ENCODE data around the gene SCN7A. TPM values are rescaled to one million over a fixed set of nuclear protein-coding genes. Genes with fewer than 3 reads are reported as not detected.

Gene SCN7A
- total and polyA plus RNA-seq, 7 donors: 0.23 to 216 (median 107) TPM

GRCh38 chr2:166516712-166517303 lies 22.8 kb upstream of the SCN7A start:
- Histone ChIP-seq H3K4me1 (peaks cover 0 to 65% (median 15%) of the 10 kb centered on the region in 4 donors), H3K36me3 (no peaks in the 10 kb centered on the region), H3K27me3 (no peaks in the 10 kb centered on the region), H3K4me3 (no peak overlapping the region), H3K9me3 (no peaks in the 10 kb centered on the region), H3K27ac (no peak overlapping the region)
- DNase-seq: no peak
- 4 to 9% methylated on average over 2 of the region's 2 CpGs for WGBS, 2 donors
- intact Hi-C loops (cut with DNase I): loop anchor here (1.0 to 10.0 kb wide), 5 partner anchors 100 to 562 kb away; partner anchors contain the start of gene TTC21B
- peak; percentile 47 to 69 (median 60) for TF ChIP-seq CTCF (IDR thresholded peaks at IDR 0.05)
- no peak for TF ChIP-seq POLR2AphosphoS5 (IDR thresholded peaks at IDR 0.05)
- TF ChIP-seq POLR2A (IDR thresholded peaks at IDR 0.05): no peak

GRCh38 chr2:166513952-166514351 lies 19.9 kb upstream of the SCN7A start:
- peaks cover 0 to 44% (median 3%) of the 10 kb centered on the region in 4 donors for H3K4me1 ChIP-seq
- H3K9me3 ChIP-seq: no peaks in the 10 kb centered on the region
- H3K27ac ChIP-seq: no peak overlapping the region
- DNase-seq: no peak
- no peaks in the 10 kb centered on the region for H3K27me3 ChIP-seq
- no peak overlapping the region for H3K4me3 ChIP-seq
- TF ChIP-seq POLR2A (IDR thresholded peaks at IDR 0.05) (no peak), POLR2AphosphoS5 (IDR thresholded peaks at IDR 0.05) (no peak)
- intact Hi-C loops (cut with DNase I): loop anchor here (10.0 kb wide), 1 partner anchor 559 kb away; the partner anchor contains the start of gene TTC21B
- 18 to 78% methylated on average over 1 of the region's 1 CpG for WGBS, 2 donors
- H3K36me3 ChIP-seq: no peaks in the 10 kb centered on the region

GRCh38 chr2:166499281-166499680 lies 5.2 kb upstream of the SCN7A start:
- Histone ChIP-seq H3K9me3 (no peaks in the 10 kb centered on the region), H3K4me1 (peaks cover 0 to 57% (median 13%) of the 10 kb centered on the region in 4 donors), H3K27ac (peak overlapping the region in 1 of 4 donors; percentile 26), H3K36me3 (no peaks in the 10 kb centered on the region), H3K27me3 (no peaks in the 10 kb centered on the region), H3K4me3 (no peak overlapping the region)
- intact Hi-C loops (cut with DNase I): no loop called here
- no peak for DNase-seq
- TF ChIP-seq POLR2A (IDR thresholded peaks at IDR 0.05) (no peak), POLR2AphosphoS5 (IDR thresholded peaks at IDR 0.05) (no peak), EP300 (IDR thresholded peaks at IDR 0.05) (no peak), CTCF (IDR thresholded peaks at IDR 0.05) (no peak)
- WGBS, 2 donors: 94% methylated on average over 1 of the region's 1 CpG

DNA sequence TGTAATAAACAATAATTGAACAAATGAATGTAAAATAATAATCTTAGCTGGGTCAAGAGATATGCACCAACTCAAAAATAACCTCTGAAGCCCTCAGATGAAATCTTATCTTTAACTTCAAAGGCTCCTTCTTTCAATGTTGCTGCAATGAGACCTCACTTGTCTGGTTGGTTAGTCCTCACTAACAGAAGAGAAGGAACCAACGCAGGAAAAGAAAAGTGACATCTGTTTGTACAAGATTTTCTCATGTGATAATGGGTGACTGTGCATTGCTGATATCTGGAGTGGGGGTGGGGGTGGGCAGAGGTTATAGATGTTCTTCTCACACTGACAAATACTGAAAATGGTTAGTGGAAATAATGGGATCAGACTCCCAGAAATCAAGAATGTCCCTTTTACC lies 2.6 kb downstream of the SCN7A start:
- H3K27me3 ChIP-seq: no peaks in the 10 kb centered on the region
- H3K9me3 ChIP-seq: no peaks in the 10 kb centered on the region
- 24 to 33% methylated on average over 1 of the region's 1 CpG for WGBS, 2 donors
- peaks cover 0 to 57% (median 31%) of the 10 kb centered on the region in 4 donors for H3K4me1 ChIP-seq
- TF ChIP-seq POLR2A (IDR thresholded peaks at IDR 0.05) (no peak), CTCF (IDR thresholded peaks at IDR 0.05) (no peak), POLR2AphosphoS5 (IDR thresholded peaks at IDR 0.05) (no peak), EP300 (IDR thresholded peaks at IDR 0.05) (no peak)
- intact Hi-C loops (cut with DNase I): no loop called here
- peaks cover 0 to 3% (median 0%) of the 10 kb centered on the region in 4 donors for H3K36me3 ChIP-seq
- no peak for DNase-seq
- peak overlapping the region in 3 of 4 donors; percentile 81 to 83 (median 82) for H3K27ac ChIP-seq
- peak overlapping the region in 3 of 4 donors; percentile 58 to 64 (median 58) for H3K4me3 ChIP-seq

DNA sequence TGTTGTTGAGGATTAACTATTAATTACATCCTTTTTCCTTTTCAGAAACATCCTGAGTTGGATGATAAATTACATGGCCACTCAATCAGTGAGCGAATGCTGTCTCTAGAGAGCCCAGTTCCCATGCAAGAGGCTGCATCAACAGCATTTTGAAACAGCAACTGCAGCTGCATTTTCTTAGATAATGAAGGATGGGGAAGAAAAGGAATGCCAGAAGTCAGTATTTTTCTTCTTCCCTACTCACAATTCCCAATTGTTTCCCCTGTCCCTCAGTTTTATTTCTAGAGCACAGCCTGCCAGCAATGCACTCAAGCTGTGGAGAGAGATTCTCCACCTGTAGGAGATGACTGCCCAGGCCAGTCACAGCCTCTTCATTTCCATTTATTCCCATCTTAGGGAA lies 6.9 kb downstream of the SCN7A start:
- no peaks in the 10 kb centered on the region for H3K9me3 ChIP-seq
- H3K4me3 ChIP-seq: no peak overlapping the region
- H3K27me3 ChIP-seq: no peaks in the 10 kb centered on the region
- H3K36me3 ChIP-seq: peaks cover 0 to 6% (median 0%) of the 10 kb centered on the region in 4 donors
- DNase-seq: no peak
- H3K4me1 ChIP-seq: peaks cover 0 to 50% (median 36%) of the 10 kb centered on the region in 4 donors
- peak overlapping the region in 3 of 4 donors; percentile 66 to 81 (median 68) for H3K27ac ChIP-seq
- intact Hi-C loops (cut with DNase I): no loop called here
- WGBS, 2 donors: 78 to 80% methylated on average over 1 of the region's 1 CpG
- TF ChIP-seq POLR2AphosphoS5 (IDR thresholded peaks at IDR 0.05) (no peak), POLR2A (IDR thresholded peaks at IDR 0.05) (no peak), EP300 (IDR thresholded peaks at IDR 0.05) (no peak), CTCF (IDR thresholded peaks at IDR 0.05) (no peak)
